Measurements from ENCODE around the gene IBA57.

Gene IBA57

DNA sequence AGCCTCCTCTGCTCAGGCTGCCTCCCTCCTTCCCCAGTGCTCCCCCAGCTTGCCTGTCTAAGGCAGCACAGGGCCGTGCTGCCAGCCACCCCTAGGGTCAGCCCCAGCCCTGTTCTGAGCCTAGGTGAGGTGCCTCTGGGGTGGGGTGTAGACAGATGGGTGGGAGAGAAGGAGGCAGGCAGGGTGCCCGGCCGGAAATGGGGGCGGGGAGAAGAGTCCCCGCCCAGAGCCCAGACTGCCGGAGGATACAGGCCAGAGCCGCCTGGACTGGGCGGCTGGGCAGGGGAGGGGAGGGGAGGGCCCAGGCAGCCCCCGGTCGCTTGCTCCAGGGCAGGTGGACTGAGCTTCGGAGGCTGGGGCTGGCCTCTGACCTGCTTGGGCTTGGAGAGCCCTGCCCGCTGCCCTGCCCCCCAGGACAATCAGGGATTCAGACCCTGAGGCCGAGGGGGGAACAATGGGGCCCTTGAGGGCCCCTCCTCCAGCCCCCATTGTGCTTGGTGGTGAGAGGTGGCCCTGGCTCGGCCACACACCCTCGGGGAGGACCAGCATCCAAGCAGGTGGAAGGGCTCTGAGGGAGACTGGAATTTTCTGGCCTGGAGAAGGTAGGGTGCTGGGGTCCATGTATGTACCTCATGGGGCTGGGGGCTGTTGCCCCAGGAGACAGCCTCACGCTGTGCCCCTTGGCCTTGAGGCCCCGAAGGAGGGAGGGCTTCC is 16.0 kb upstream of the IBA57 start, which contains the start of gene GJC2:
Gene GJC2 (plus strand): TSS at position 525 of the 714 bp plus-strand sequence. CDS start 7,829 bp downstream, outside the sequence.
- TF ChIP-seq, protein P1, sequence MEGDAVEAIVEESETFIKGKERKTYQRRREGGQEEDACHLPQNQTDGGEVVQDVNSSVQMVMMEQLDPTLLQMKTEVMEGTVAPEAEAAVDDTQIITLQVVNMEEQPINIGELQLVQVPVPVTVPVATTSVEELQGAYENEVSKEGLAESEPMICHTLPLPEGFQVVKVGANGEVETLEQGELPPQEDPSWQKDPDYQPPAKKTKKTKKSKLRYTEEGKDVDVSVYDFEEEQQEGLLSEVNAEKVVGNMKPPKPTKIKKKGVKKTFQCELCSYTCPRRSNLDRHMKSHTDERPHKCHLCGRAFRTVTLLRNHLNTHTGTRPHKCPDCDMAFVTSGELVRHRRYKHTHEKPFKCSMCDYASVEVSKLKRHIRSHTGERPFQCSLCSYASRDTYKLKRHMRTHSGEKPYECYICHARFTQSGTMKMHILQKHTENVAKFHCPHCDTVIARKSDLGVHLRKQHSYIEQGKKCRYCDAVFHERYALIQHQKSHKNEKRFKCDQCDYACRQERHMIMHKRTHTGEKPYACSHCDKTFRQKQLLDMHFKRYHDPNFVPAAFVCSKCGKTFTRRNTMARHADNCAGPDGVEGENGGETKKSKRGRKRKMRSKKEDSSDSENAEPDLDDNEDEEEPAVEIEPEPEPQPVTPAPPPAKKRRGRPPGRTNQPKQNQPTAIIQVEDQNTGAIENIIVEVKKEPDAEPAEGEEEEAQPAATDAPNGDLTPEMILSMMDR (conservative IDR thresholded peaks at IDR 0.05) = no peak
- no peak within 1 kb of the TSS for H3K27ac ChIP-seq

DNA sequence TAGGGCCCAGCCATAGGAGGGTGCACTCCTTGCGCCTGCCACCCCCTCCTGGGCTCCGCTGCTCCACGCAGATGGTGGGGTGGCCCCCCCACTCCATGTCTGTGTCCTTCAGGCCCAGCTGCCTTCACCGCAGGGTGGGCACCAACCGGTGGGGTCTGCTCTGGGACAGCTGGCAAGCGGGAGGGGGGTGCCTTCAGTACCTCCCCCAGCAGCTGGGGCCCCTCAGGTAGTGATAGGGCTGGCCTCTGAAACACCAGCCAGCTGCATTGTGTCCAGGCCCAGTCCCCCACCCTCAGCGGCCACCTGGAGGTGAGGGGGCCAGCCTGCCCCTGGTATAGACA is 15.5 kb upstream of the IBA57 start:
- TF ChIP-seq, protein P1 (conservative IDR thresholded peaks at IDR 0.05) = no peak
- no peak overlapping the region for H3K27ac ChIP-seq

DNA sequence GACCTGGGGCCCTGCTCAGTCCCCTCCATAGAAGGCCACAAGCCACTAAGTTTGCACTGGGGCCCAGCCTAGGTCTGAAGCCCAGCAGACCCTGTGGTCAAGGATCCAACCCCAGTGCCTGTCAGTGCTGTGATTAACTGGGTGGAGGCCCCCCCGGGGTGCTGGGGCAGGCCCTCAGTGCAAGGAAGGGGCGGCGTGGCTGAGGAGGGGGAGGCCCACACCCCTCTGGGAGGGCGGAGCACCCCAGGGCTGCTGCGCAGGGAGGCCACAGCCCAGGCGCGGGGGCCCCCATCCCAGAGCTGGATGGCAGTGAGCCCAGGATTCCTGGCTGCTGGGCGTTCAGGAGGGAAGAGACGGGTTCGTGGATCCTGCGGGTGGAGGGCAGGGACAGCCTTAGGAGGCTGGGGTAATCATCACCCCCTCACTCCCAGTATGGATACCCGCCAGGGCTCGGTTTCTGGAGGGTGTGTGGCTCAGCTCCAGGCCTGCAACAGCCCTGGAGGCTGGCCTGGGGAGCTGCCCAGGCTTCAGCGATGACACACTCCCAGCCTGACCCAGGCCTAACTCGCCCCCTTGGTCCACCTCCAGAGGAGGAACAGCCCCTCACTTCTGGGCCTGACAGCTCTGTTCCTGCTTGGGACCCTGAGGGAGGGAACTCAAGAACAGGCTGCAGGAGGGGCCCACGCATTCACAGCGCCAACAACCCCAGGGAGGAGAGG is 15.0 kb upstream of the IBA57 start:
- H3K27ac ChIP-seq = no peak overlapping the region
- TF ChIP-seq, protein P1 (conservative IDR thresholded peaks at IDR 0.05) = no peak

DNA sequence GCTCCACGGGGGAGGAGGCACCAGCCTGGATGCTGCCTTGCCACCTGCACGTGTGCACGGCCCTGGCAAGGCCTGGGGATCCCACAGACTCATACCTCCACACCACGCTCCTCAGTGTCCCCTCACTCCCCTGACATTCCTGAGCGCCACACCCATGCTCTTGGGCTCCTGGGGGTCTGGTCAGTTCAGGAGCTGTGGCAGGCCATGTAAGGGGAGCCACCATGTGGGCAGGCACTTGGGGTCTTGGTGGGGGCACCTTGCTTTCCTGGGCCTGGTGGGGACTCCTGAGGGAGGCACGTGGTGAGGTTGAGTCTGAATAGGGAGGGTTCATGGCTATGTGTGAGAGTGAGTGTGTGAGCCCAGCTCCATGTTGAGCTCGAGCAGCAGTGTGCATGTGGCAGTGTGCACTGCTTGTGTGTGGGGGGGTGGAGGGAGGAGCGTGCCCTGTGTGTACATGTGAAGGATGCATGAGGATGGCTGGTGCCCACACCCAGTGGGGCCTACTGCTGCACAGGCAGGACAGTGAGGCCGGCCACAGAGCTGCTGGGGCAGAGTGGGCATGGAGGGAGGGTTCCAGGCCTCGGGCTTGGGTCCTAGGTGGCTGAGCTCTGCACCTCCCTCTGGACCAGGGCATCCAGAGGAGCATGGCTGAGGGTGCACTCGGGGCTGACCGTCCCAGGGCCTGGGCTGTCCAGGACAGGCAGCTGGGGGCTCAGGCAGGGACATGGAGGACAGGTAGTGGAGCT is 14.3 kb upstream of the IBA57 start:
- no peak overlapping the region for H3K27ac ChIP-seq
- TF ChIP-seq, protein P1 (conservative IDR thresholded peaks at IDR 0.05) = no peak

DNA sequence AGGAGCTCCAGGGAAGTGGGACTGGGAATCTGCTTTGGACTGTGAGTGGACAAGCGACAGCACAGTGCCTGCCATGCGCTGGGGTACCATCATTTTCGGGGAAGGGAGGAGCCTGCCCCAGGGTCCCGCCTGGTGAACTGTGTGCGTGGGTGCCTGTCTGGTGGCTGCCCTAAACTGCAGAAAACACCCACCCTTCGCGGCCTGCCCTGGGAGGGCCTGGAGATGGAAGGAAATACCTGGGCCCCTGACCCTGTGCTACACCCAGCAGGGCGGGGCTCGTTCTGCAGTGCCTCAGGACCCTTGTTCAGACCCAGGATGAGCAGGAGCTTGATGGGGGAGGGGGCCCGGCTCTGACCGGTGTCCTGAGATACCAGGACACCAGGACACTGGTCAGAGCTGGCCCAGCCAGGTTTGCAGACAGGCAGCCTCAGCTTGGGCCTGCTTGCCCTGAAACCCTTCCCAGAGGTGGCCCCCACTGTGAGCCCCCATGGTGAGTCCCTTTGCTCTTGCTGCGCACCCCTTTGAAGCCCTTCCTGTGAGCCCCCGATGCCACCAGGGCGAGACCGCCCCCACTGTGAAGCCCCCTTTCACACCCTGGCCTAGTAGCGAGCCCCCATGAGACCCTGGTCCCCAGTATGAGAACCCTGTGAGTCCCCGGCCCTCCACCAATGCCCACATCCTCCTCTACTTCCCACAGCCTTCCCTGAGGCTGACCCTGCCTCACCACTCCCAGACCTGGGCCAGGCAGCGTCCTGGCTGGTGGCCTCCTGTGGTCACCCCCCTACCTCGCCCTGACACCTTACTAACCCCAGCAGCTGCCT is 13.3 kb upstream of the IBA57 start:
- H3K27ac ChIP-seq = no peak overlapping the region
- TF ChIP-seq, protein P1 (conservative IDR thresholded peaks at IDR 0.05) = no peak

DNA sequence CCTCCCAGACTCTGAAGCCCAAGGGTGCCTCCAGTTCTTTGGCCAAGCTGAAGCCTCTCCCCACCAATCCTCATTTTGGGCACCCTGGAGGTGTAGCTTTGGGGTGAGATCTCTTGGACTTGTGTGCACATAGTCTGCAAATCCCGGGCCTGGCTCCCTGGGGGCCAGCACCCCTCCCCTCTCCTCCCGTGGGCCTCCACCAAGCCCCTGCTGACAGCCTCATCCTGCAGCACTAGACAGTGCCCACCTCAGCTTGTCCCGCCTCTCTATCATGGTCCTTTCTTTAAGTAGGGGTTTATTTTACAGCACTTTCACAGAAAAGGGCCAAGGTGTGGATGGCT is 12.7 kb upstream of the IBA57 start:
- TF ChIP-seq, protein P1 (conservative IDR thresholded peaks at IDR 0.05) = no peak
- H3K27ac ChIP-seq = no peak overlapping the region
